HEK293T (cell line): ENCODE measurements around the gene PCTP.

Source experiments
- CTCF ChIA-PET: fragments of 350-600 bp; formaldehyde crosslinking; extraction: SDS; loops from one replicate; lab custom pipeline; 2021; ENCODE audit warnings: antibody characterized with exemption, inconsistent platforms; lab: Yijun Ruan, JAX
- POLR2A ChIA-PET: fragments of 350-600 bp; formaldehyde crosslinking; extraction: SDS; loops from one replicate; lab custom pipeline; 2020; ENCODE audit warnings: antibody characterized with exemption, inconsistent platforms; lab: Yijun Ruan, JAX
- DNase-seq: peaks from one replicate; pipeline ENCODE4 v3.0.0; 2012; ENCODE audit warnings: mixed read lengths; ENCODE audit errors: extremely low spot score
- ARNT ChIP-seq: fragments of 450-650 bp; IDR thresholded peaks from 2 replicates; pipeline ENCODE4 v1.6.1; 2017; ENCODE audit warnings: mild to moderate bottlenecking
- BHLHE40 ChIP-seq: fragments of 450-650 bp; IDR thresholded peaks from 2 replicates; pipeline ENCODE4 v1.6.1; 2016; ENCODE audit warnings: mild to moderate bottlenecking, moderate library complexity, borderline replicate concordance
- CTBP1 ChIP-seq: fragments of 450-650 bp; IDR thresholded peaks from 2 replicates; pipeline ENCODE4 v1.6.1; 2016; ENCODE audit warnings: borderline replicate concordance
- ELF4 ChIP-seq: fragments of 450-650 bp; IDR thresholded peaks from 2 replicates; pipeline ENCODE4 v1.6.1; 2017; ENCODE audit warnings: antibody characterized with exemption
- FOXA1 ChIP-seq: fragments of 450-650 bp; IDR thresholded peaks from 2 replicates; pipeline ENCODE4 v1.6.1; 2016; ENCODE audit warnings: mild to moderate bottlenecking
- FOXK2 ChIP-seq: fragments of 450-650 bp; IDR thresholded peaks from 2 replicates; pipeline ENCODE4 v1.6.1; 2016; ENCODE audit warnings: mild to moderate bottlenecking
- FOXM1 ChIP-seq: fragments of 450-650 bp; IDR thresholded peaks from 2 replicates; pipeline ENCODE4 v1.6.1; 2017; ENCODE audit warnings: mild to moderate bottlenecking, borderline replicate concordance
- HDGF ChIP-seq: fragments of 450-650 bp; IDR thresholded peaks from 2 replicates; pipeline ENCODE4 v1.6.1; 2017; ENCODE audit warnings: antibody characterized with exemption, borderline replicate concordance
- L3MBTL2 ChIP-seq: fragments of 450-650 bp; conservative IDR thresholded peaks from 2 replicates; pipeline ENCODE4 v1.6.1; 2016; ENCODE audit warnings: mild to moderate bottlenecking
- LEF1 ChIP-seq: fragments of 450-650 bp; IDR thresholded peaks from 2 replicates; pipeline ENCODE4 v1.6.1; 2017; ENCODE audit warnings: mild to moderate bottlenecking, borderline replicate concordance
- NFRKB ChIP-seq: fragments of 450-650 bp; IDR thresholded peaks from 2 replicates; pipeline ENCODE4 v1.6.1; 2016; ENCODE audit warnings: mild to moderate bottlenecking, moderate library complexity
- PKNOX1 ChIP-seq: fragments of 450-650 bp; IDR thresholded peaks from 2 replicates; pipeline ENCODE4 v1.6.1; 2016
- SP1 ChIP-seq: fragments of 450-650 bp; IDR thresholded peaks from 2 replicates; pipeline ENCODE4 v1.6.1; 2017
- SUZ12 ChIP-seq: fragments of 450-650 bp; IDR thresholded peaks from 2 replicates; pipeline ENCODE4 v1.6.1; 2016; ENCODE audit warnings: mild to moderate bottlenecking
- TARDBP ChIP-seq: fragments of 450-650 bp; IDR thresholded peaks from 2 replicates; pipeline ENCODE4 v1.6.1; 2016
- ZNF384 ChIP-seq: fragments of 450-650 bp; IDR thresholded peaks from 2 replicates; pipeline ENCODE4 v1.6.1; 2016

The PCTP gene

GRCh38 chr17:55785181-55785580, 34.3 kb downstream of the PCTP start:
- POLR2A ChIA-PET = no interaction called here
- TF ChIP-seq TARDBP (no peak), FOXM1 (no peak), ARNT (no peak), ELF4 (no peak), SUZ12 (no peak), FOXK2 (no peak), FOXA1 (no peak), ZNF384 (no peak), HDGF (no peak), PKNOX1 (no peak), L3MBTL2 (no peak), BHLHE40 (no peak)
- CTCF ChIA-PET = interaction anchor here (0.6 kb wide), 1 partner anchor 240 kb away, joined by 3 read pairs; no protein-coding TSS in a partner anchor
- no peak for DNase-seq

- ChIA-PET CTCF (no interaction called here), POLR2A (no interaction called here)
- TF ChIP-seq CTBP1 (no peak), L3MBTL2 (no peak), ELF4 (no peak), FOXA1 (no peak), TARDBP (no peak), HDGF (no peak), LEF1 (no peak), SUZ12 (no peak), ZNF384 (no peak), SP1 (no peak), BHLHE40 (no peak), FOXK2 (no peak), PKNOX1 (no peak)
- no peak for DNase-seq
These were observed 42.4 kb downstream of the PCTP start for GRCh38 chr17:55793272-55793671.

- TF ChIP-seq ARNT (no peak), FOXA1 (no peak), FOXM1 (no peak), NFRKB (no peak), SP1 (no peak), L3MBTL2 (no peak), SUZ12 (no peak), BHLHE40 (no peak), LEF1 (no peak), PKNOX1 (no peak), FOXK2 (no peak)
- DNase-seq = no peak
- CTCF ChIA-PET = no interaction called here
- POLR2A ChIA-PET = no interaction called here
These were observed 44.1 kb downstream of the PCTP start for GRCh38 chr17:55794725-55795482.

GRCh38 chr17:55806745-55807495, 56.1 kb downstream of the PCTP start:
- ChIA-PET POLR2A (no interaction called here), CTCF (no interaction called here)
- TF ChIP-seq CTBP1 (no peak), LEF1 (no peak), NFRKB (no peak), PKNOX1 (no peak), SP1 (no peak), SUZ12 (no peak), L3MBTL2 (no peak), ELF4 (no peak)
- DNase-seq = no peak

GRCh38 chr17:55811536-55811935, 60.7 kb downstream of the PCTP start:
- DNase-seq = no peak
- TF ChIP-seq FOXA1 = no peak
- no peak for TF ChIP-seq BHLHE40
- no peak for TF ChIP-seq TARDBP
- no peak for TF ChIP-seq L3MBTL2
- TF ChIP-seq FOXM1 = no peak
- TF ChIP-seq SP1 = no peak
- no peak for TF ChIP-seq PKNOX1
- TF ChIP-seq LEF1 = no peak
- TF ChIP-seq CTBP1 = no peak
- no peak for TF ChIP-seq SUZ12
- no peak for TF ChIP-seq HDGF
- no peak for TF ChIP-seq ARNT
- TF ChIP-seq FOXK2 = no peak
- TF ChIP-seq NFRKB = no peak
- no peak for TF ChIP-seq ZNF384
- no peak for TF ChIP-seq ELF4
- ChIA-PET POLR2A (no interaction called here), CTCF (no interaction called here)
